BLaER1 (cell line): Measurements from ENCODE around the gene C16orf90.

Experiments
- H3K27ac ChIP-seq: shearing (Covaris generic); formaldehyde crosslinking; 2 replicates; pipeline ENCODE4 v1.8.1; 2022
- H3K27me3 ChIP-seq: shearing (Covaris generic); formaldehyde crosslinking; 2 replicates; pipeline ENCODE4 v1.8.1; 2022
- H3K36me3 ChIP-seq: shearing (Covaris generic); formaldehyde crosslinking; 2 replicates; pipeline ENCODE4 v1.8.1; 2022
- H3K4me1 ChIP-seq: shearing (Covaris generic); formaldehyde crosslinking; 2 replicates; pipeline ENCODE4 v1.8.1; 2022
- H3K4me2 ChIP-seq: shearing (Covaris generic); formaldehyde crosslinking; 2 replicates; pipeline ENCODE4 v1.8.1; 2022
- H3K4me3 ChIP-seq: shearing (Covaris generic); formaldehyde crosslinking; 2 replicates; pipeline ENCODE4 v1.8.1; 2022
- H3K9ac ChIP-seq: shearing (Covaris generic); formaldehyde crosslinking; 2 replicates; pipeline ENCODE4 v1.8.1; 2022
- H3K9me3 ChIP-seq: shearing (Covaris generic); formaldehyde crosslinking; 2 replicates; pipeline ENCODE4 v1.8.1; 2022
- H4K20me1 ChIP-seq: shearing (Covaris generic); formaldehyde crosslinking; 2 replicates; pipeline ENCODE4 v1.8.1; 2022
- Cebpa-rat ChIP-seq: shearing (Covaris generic); IDR thresholded peaks from 2 replicates; pipeline ENCODE4 v1.8.1; 2022

C16orf90 gene

GRCh38 chr16:3485097-3485745 is 10.1 kb downstream of the C16orf90 start:
- no peak for TF ChIP-seq Cebpa-rat
- no peaks in the 10 kb centered on the region for H3K27me3 ChIP-seq
- H3K36me3 ChIP-seq, result peaks cover 80% of the 10 kb centered on the region
- H3K4me2 ChIP-seq, result no peak overlapping the region
- peaks cover 10% of the 10 kb centered on the region for H3K4me1 ChIP-seq
- no peak overlapping the region for H3K27ac ChIP-seq
- H4K20me1 ChIP-seq, result peaks cover 50% of the 10 kb centered on the region
- H3K9me3 ChIP-seq, result no peaks in the 10 kb centered on the region
- H3K9ac ChIP-seq, result no peak overlapping the region
- H3K4me3 ChIP-seq, result no peak overlapping the region

- Histone ChIP-seq H3K9ac (no peak overlapping the region), H3K4me3 (no peak overlapping the region), H3K36me3 (peaks cover 87% of the 10 kb centered on the region), H4K20me1 (peaks cover 57% of the 10 kb centered on the region), H3K9me3 (no peaks in the 10 kb centered on the region), H3K4me2 (no peak overlapping the region), H3K27me3 (no peaks in the 10 kb centered on the region), H3K4me1 (peaks cover 10% of the 10 kb centered on the region), H3K27ac (no peak overlapping the region)
- no peak for TF ChIP-seq Cebpa-rat
Observed at GRCh38 chr16:3484318-3485096, 10.8 kb downstream of the C16orf90 start.

- H3K4me1 ChIP-seq, result peaks cover 4% of the 10 kb centered on the region
- H3K27me3 ChIP-seq, result no peaks in the 10 kb centered on the region
- H3K9me3 ChIP-seq, result no peaks in the 10 kb centered on the region
- H3K27ac ChIP-seq, result no peak overlapping the region
- peaks cover 100% of the 10 kb centered on the region for H3K36me3 ChIP-seq
- peaks cover 74% of the 10 kb centered on the region for H4K20me1 ChIP-seq
- H3K4me2 ChIP-seq, result no peak overlapping the region
- TF ChIP-seq Cebpa-rat, result no peak
- H3K4me3 ChIP-seq, result no peak overlapping the region
- no peak overlapping the region for H3K9ac ChIP-seq
Observed at GRCh38 chr16:3482659-3483241, 12.5 kb downstream of the C16orf90 start.

- H4K20me1 ChIP-seq, result peaks cover 82% of the 10 kb centered on the region
- H3K9ac ChIP-seq, result no peak overlapping the region
- no peak overlapping the region for H3K4me3 ChIP-seq
- no peaks in the 10 kb centered on the region for H3K27me3 ChIP-seq
- H3K4me1 ChIP-seq, result no peaks in the 10 kb centered on the region
- no peaks in the 10 kb centered on the region for H3K9me3 ChIP-seq
- H3K4me2 ChIP-seq, result no peak overlapping the region
- no peak for TF ChIP-seq Cebpa-rat
- H3K36me3 ChIP-seq, result peaks cover 95% of the 10 kb centered on the region
- no peak overlapping the region for H3K27ac ChIP-seq
Observed at GRCh38 chr16:3481696-3482658, 13.3 kb downstream of the C16orf90 start.

- peaks cover 90% of the 10 kb centered on the region for H3K36me3 ChIP-seq
- H3K4me2 ChIP-seq, result no peak overlapping the region
- H3K9me3 ChIP-seq, result no peaks in the 10 kb centered on the region
- no peaks in the 10 kb centered on the region for H3K27me3 ChIP-seq
- H3K4me1 ChIP-seq, result no peaks in the 10 kb centered on the region
- no peak overlapping the region for H3K9ac ChIP-seq
- no peak overlapping the region for H3K4me3 ChIP-seq
- TF ChIP-seq Cebpa-rat, result no peak
- no peak overlapping the region for H3K27ac ChIP-seq
- H4K20me1 ChIP-seq, result peaks cover 88% of the 10 kb centered on the region
Observed at GRCh38 chr16:3480901-3481695, 14.2 kb downstream of the C16orf90 start.

GRCh38 chr16:3479654-3480216 is 15.6 kb downstream of the C16orf90 start:
- Histone ChIP-seq H3K9me3 (no peaks in the 10 kb centered on the region), H3K4me1 (no peaks in the 10 kb centered on the region), H3K4me2 (no peak overlapping the region), H4K20me1 (peaks cover 88% of the 10 kb centered on the region), H3K9ac (no peak overlapping the region), H3K4me3 (no peak overlapping the region), H3K27me3 (no peaks in the 10 kb centered on the region), H3K27ac (no peak overlapping the region), H3K36me3 (peaks cover 90% of the 10 kb centered on the region)
- no peak for TF ChIP-seq Cebpa-rat

- Histone ChIP-seq H3K4me3 (no peak overlapping the region), H3K4me2 (no peak overlapping the region), H3K9me3 (peaks cover 4% of the 10 kb centered on the region), H3K27ac (no peak overlapping the region), H3K27me3 (no peaks in the 10 kb centered on the region), H3K4me1 (no peaks in the 10 kb centered on the region), H3K9ac (no peak overlapping the region), H3K36me3 (peaks cover 87% of the 10 kb centered on the region), H4K20me1 (peaks cover 89% of the 10 kb centered on the region)
- no peak for TF ChIP-seq Cebpa-rat
Observed at GRCh38 chr16:3478242-3478925, 16.9 kb downstream of the C16orf90 start.

- Histone ChIP-seq H3K27ac (no peak overlapping the region), H3K4me2 (no peak overlapping the region), H3K4me3 (no peak overlapping the region), H3K27me3 (no peaks in the 10 kb centered on the region), H3K36me3 (peaks cover 87% of the 10 kb centered on the region), H3K4me1 (no peaks in the 10 kb centered on the region), H3K9me3 (peaks cover 23% of the 10 kb centered on the region), H3K9ac (no peak overlapping the region), H4K20me1 (peaks cover 100% of the 10 kb centered on the region)
- TF ChIP-seq Cebpa-rat, result no peak
Observed at GRCh38 chr16:3476409-3476808, 18.9 kb downstream of the C16orf90 start.
